ENCODE data around the gene NUP214. TPM values are rescaled to one million over a fixed set of nuclear protein-coding genes. Genes with fewer than 3 reads are reported as not detected.

NUP214 gene
- total RNA-seq, 1 experiment from 2014 or later, result 35.5 TPM

GRCh38 chr9:131098391-131099101 is 26.8 kb upstream of the NUP214 start:
- ChIA-PET RAD21 (ENCODE audit: low non-redundant PET in 1 of 2, low total read pairs in 2 of 2, uncharacterized antibody in 2 of 2, unreplicated experiment in 2 of 2) (no interaction called here), CTCF (no interaction called here), POLR2A (interaction anchor here (0.6 kb wide), 1 partner anchor 44 kb away, joined by 3 read pairs; no protein-coding TSS in a partner anchor)
- intact Hi-C loops (cut with micrococcal nuclease), result no loop called here
- no peak for ATAC-seq
- H2AFZ ChIP-seq (ENCODE audit: low read depth, low read length, poor library complexity, severe bottlenecking), result no peak overlapping the region
- H4K20me1 ChIP-seq (ENCODE audit: insufficient read depth), result no peaks in the 10 kb centered on the region
- H3K9me3 ChIP-seq (ENCODE audit: control insufficient read depth in 1 of 2, insufficient read depth in 1 of 2, low read depth in 1 of 2, low read length in 2 of 2), result no peaks in the 10 kb centered on the region
- no peak overlapping the region for H3K4me2 ChIP-seq (ENCODE audit: low read length)
- H3K36me3 ChIP-seq (ENCODE audit: control insufficient read depth in 1 of 2, insufficient read depth in 2 of 2, low read length in 2 of 2), result no peaks in the 10 kb centered on the region
- DNase-seq (ENCODE audit: low read depth, low spot score), result no peak
- H3K9me2 ChIP-seq (ENCODE audit: insufficient read depth), result no peaks in the 10 kb centered on the region
- TF ChIP-seq CEBPB (IDR thresholded peaks at IDR 0.05; ENCODE audit: low read depth), result no peak
- no peak for TF ChIP-seq ZFX (IDR thresholded peaks at IDR 0.05)
- TF ChIP-seq SP1 (IDR thresholded peaks at IDR 0.05; ENCODE audit: low read depth), result no peak
- TF ChIP-seq REST (IDR thresholded peaks at IDR 0.05; ENCODE audit: low read depth), result no peak
- no peak for TF ChIP-seq ELF1 (IDR thresholded peaks at IDR 0.05; ENCODE audit: borderline replicate concordance, low read depth)
- no peak for TF ChIP-seq SIN3A (IDR thresholded peaks at IDR 0.05; ENCODE audit: low read depth)
- TF ChIP-seq ZBTB33 (IDR thresholded peaks at IDR 0.05; ENCODE audit: extremely low read depth, insufficient replicate concordance, low read length), result no peak
- TF ChIP-seq POLR2A (IDR thresholded peaks at IDR 0.05; ENCODE audit: borderline replicate concordance, extremely low read depth, insufficient read depth, insufficient read length), result no peak
- TF ChIP-seq RAD21 (IDR thresholded peaks at IDR 0.05; ENCODE audit: low read depth), result no peak
- TF ChIP-seq EZH2phosphoT487 (IDR thresholded peaks at IDR 0.05; ENCODE audit: borderline replicate concordance), result no peak
- TF ChIP-seq YY1 (IDR thresholded peaks at IDR 0.05; ENCODE audit: extremely low read depth, insufficient replicate concordance, low read depth, low read length), result no peak
- no peak for TF ChIP-seq CTCF (IDR thresholded peaks at IDR 0.05 in 2 of 3, conservative IDR thresholded peaks at IDR 0.05 in 1 of 3; ENCODE audit: borderline replicate concordance in 1 of 3, insufficient read depth in 1 of 3, low read depth in 2 of 3, low read length in 2 of 3)
- TF ChIP-seq JUND (IDR thresholded peaks at IDR 0.05), result no peak
- no peak for TF ChIP-seq SRF (IDR thresholded peaks at IDR 0.05; ENCODE audit: low read depth)
- no peak for TF ChIP-seq TCF7L2 (IDR thresholded peaks at IDR 0.05; ENCODE audit: borderline replicate concordance, extremely low read depth, insufficient read depth, insufficient read length)
- H3K27me3 ChIP-seq (ENCODE audit: insufficient read depth, low read length), result no peaks in the 10 kb centered on the region
- no peak overlapping the region for H3K4me3 ChIP-seq (replicated peaks in 1 of 2; ENCODE audit: low read depth in 1 of 2, low read length in 2 of 2)
- peaks cover 14 to 31% of the 10 kb centered on the region in 2 experiments for H3K4me1 ChIP-seq (ENCODE audit: control insufficient read depth in 1 of 2, insufficient read depth in 2 of 2, low read length in 2 of 2)
- H3K27ac ChIP-seq (ENCODE audit: low read depth, low read length), result no peak overlapping the region; the same call in 1 of the 2 replicates
- no peaks in the 10 kb centered on the region; the same call in 1 of the 2 replicates for H3K79me2 ChIP-seq (ENCODE audit: insufficient read depth, low read length)
- H3K9ac ChIP-seq (ENCODE audit: low read length), result no peak overlapping the region
- no TSS peak for BruUV-seq (replicated peaks)
